ENCODE measurements around the gene PAPLN.

DNA sequence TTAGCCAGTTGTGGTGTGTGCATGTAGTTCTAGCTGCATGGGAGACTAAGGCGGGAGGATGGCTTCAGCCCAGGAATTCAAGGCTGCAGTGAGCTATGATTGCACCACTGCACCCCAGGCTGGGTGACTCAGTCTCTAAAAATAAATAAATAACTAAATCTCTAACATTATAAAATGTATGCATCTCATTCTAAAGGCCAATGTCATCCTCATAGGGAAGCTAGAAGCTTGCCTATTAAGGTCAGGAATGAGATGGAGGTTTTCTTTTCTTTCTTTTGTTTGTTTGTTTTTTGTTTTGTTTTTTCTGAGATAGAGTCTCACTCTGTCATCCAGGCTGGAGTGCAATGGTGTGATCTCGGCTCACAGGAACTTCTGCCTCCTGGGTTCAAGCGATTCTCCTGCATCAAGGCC, 48.8 kb upstream of the PAPLN start:
- TF ChIP-seq, protein P1, sequence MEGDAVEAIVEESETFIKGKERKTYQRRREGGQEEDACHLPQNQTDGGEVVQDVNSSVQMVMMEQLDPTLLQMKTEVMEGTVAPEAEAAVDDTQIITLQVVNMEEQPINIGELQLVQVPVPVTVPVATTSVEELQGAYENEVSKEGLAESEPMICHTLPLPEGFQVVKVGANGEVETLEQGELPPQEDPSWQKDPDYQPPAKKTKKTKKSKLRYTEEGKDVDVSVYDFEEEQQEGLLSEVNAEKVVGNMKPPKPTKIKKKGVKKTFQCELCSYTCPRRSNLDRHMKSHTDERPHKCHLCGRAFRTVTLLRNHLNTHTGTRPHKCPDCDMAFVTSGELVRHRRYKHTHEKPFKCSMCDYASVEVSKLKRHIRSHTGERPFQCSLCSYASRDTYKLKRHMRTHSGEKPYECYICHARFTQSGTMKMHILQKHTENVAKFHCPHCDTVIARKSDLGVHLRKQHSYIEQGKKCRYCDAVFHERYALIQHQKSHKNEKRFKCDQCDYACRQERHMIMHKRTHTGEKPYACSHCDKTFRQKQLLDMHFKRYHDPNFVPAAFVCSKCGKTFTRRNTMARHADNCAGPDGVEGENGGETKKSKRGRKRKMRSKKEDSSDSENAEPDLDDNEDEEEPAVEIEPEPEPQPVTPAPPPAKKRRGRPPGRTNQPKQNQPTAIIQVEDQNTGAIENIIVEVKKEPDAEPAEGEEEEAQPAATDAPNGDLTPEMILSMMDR (IDR thresholded peaks at IDR 0.05) = no peak
- no peak for TF ChIP-seq POLR2A (IDR thresholded peaks at IDR 0.05)
